ENCODE measurements around the gene GSTP1.
"Not testable (repeated sequence)": the region's sequence is repeated elsewhere in the genome, so short reads cannot be mapped to it uniquely, and the experiment has no call there.

Gene GSTP1

DNA sequence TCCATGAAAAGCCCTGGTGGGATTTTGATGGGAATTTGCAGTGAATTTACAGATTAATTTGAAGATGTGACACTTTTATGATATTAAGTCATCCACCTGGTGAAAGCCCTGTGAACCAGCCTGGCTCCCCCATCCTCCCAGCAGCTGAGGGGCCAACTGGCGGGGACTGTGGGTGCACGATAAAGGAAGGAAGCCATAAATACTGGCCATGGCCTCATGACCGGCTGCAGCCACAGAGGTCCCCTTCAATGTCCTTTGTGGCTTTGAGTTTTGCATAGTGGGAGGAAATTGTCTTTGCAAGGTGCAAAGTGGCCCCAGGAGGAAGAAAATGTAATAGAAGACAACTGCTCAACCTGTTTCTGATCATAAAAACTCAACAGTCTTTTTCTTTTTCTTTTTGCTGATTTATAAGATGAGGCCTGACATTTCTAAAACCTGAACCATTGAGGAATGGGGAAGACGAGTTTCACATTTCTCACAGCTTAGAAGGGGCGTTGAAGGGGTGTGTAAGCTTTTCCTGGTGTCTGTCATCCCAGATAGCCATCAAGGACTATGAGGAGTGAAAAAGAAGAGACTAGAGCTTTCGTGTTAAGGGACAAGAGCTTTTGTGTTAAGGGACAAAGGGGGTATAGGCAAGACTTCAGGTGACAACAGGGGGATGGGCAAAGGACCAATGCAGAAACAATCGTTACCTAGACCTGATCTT lies 16.9 kb downstream of the GSTP1 start:
- no peak for DNase-seq

GRCh38 chr11:67601098-67601497 lies 17.5 kb downstream of the GSTP1 start:
- no peak for DNase-seq

DNA sequence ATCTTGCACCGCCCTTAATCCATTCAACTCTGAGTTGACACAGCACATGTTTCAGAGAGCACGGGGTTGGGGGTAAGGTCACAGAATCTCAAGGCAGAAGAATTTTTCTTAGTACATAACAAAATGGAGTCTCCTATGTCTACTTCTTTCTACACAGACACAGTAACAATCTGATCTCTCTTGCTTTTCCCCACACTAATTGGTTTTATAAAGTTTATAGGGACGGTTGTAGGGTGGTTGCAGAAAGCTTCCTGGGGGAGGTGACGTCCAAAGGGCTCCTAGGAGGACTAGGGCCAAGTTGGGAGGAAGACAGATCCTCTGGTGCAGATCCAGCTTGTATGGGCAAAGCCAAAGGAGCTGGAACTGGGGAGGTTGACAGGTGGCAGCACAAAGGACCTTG lies 20.5 kb downstream of the GSTP1 start:
- not testable (repeated sequence) for DNase-seq

GRCh38 chr11:67604815-67605214 lies 21.2 kb downstream of the GSTP1 start:
- no peak for DNase-seq

DNA sequence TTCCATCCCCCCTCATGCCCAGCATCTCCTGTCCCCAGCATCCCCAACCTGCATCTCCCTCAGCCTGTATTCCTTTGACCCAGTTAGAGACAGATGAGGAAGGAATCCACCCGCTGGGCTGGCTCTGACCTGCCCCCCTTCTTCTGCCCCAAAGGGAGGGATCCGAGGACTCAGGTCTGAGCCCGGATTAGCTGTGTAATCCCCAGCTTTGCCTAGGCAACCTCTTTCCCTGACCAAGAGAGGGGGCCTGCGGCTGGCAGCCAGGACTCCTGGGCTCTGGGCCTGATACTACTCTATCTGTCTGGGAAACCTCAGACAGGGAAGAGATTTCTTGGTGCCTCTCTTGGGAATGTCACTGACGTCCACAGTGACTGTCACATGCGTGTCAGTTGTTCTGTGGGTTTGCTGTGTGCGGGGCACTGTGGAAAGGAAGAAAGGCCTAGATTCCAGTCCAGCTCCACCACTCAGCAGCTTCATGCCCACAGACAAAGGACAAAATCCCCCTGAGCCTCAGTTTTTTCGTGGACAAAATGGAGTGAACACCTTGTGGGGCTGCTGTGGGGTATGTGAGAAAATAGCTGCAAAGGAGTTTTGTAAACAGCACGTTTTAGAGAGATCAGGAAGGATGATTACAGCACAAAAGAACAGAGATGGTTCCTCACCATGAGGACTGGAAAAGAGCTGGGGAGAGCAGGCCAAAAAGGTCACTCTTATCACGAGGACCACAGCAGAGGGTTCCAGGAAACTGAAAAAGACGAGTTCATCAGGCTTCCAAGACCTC lies 21.8 kb downstream of the GSTP1 start:
- no peak for DNase-seq

GRCh38 chr11:67606093-67606491 lies 22.5 kb downstream of the GSTP1 start:
- DNase-seq = no peak

DNA sequence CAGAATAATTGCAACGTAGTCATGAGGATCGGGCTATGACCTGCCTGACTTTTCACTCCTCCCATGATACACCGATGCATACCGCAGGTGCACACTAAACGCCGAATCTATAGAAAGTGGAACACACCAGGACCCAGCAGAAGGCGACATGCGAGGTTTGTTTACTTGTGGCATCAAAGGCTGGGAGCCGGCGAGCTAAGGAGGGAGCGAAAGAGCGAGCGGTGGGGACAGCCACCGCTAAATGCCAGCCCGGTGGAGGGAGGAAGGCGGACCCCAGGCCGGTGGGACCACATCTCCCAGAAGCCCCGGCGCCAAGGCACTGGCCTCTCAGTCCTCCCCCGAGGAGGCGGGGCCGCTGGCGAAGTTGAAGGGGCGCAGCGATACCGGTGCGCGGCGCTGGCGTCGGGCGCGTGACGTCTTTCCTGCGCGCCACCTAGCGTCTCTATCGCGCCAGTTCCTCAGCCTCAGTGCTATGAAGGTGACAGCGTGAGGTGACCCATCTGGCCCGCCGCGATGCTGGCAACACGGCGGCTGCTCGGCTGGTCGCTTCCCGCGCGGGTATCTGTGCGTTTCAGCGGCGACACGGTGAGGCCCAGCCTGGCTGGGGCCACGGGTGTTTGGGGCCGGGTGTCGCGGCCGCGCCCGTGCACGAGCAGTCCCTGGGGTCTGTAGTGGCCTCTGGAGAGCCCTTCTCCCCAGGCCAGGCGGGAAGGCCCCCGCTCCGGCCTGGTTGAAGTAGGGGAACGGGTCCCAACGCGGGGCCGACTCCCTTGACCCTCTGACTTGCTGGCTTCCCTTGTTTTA lies 23.1 kb downstream of the GSTP1 start, which contains the start of gene NDUFV1:
NDUFV1 (plus strand) TSS at position 445 of the 804 bp plus-strand sequence; CDS start at position 514, 69 bp downstream.
- DNase-seq = peak; percentile 57

GRCh38 chr11:67607507-67607906 lies 23.9 kb downstream of the GSTP1 start:
- no peak for DNase-seq

DNA sequence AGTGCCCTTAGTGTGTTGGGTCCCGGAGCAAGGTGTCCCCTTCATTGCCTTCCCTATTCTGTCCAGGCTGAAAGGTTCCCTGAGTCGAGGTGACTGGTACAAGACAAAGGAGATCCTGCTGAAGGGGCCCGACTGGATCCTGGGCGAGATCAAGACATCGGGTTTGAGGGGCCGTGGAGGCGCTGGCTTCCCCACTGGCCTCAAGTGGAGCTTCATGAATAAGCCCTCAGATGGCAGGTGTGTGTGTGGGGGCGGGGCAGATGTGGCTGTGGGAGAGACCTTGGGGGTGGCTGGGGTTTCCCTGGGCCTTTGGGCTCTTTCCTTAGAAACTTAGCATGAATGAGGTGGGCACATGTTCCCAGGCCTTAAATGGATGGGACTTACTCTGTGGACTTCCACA lies 24.9 kb downstream of the GSTP1 start:
- no peak for DNase-seq

DNA sequence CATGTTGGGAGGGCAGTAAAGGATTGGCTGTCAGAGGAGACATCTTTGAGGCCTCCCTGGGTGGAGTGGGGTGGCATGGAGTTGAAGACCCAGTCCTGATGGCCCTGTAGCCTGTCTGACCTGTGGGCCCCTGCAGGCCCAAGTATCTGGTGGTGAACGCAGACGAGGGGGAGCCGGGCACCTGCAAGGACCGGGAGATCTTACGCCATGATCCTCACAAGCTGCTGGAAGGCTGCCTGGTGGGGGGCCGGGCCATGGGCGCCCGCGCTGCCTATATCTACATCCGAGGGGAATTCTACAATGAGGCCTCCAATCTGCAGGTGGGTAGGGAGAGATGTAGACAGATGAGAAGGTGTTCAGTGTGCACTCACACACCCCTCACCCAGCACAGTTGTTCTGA lies 25.7 kb downstream of the GSTP1 start:
- DNase-seq = no peak

DNA sequence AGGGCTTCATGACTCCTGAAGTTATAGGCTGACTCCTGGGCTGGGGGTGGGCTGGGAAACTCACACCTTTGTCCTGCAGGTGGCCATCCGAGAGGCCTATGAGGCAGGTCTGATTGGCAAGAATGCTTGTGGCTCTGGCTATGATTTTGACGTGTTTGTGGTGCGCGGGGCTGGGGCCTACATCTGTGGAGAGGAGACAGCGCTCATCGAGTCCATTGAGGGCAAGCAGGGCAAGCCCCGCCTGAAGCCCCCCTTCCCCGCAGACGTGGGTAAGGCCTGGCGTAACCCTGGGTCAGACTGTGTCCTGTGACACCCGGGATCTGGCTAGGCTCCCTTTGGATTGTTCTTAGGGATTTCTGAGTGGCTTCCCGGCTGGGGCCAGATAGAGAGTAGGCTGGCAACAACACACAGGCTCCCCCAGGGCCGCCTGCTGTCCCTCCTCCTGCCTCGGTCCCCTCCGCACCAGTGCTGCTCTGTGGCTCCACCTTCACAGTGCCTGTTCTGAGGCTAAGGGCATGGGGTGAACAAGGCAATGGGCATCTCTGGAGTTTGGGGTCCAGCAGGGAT lies 26.8 kb downstream of the GSTP1 start:
- DNase-seq = no peak

DNA sequence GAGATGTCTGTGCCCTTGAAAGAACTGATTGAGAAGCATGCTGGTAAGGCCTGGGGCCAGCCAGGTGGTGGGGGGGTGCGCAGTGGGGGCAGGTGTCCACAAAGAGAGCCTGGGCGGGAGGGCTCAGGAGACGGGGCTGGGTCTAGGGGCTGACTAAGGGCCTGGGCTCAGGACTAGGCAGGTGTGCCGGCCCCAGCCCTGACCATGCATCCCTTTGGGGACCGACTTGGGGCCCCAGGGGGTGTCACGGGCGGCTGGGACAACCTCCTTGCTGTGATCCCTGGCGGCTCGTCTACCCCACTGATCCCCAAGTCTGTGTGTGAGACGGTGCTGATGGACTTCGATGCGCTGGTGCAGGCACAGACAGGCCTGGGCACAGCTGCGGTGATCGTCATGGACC lies 27.6 kb downstream of the GSTP1 start:
- DNase-seq = no peak

GRCh38 chr11:67611704-67612587 lies 28.3 kb downstream of the GSTP1 start:
- no peak for DNase-seq

- DNase-seq = no peak
Observed at GRCh38 chr11:67612751-67613150, 29.1 kb downstream of the GSTP1 start.

GRCh38 chr11:67613313-67613959 lies 29.8 kb downstream of the GSTP1 start:
- DNase-seq = no peak

DNA sequence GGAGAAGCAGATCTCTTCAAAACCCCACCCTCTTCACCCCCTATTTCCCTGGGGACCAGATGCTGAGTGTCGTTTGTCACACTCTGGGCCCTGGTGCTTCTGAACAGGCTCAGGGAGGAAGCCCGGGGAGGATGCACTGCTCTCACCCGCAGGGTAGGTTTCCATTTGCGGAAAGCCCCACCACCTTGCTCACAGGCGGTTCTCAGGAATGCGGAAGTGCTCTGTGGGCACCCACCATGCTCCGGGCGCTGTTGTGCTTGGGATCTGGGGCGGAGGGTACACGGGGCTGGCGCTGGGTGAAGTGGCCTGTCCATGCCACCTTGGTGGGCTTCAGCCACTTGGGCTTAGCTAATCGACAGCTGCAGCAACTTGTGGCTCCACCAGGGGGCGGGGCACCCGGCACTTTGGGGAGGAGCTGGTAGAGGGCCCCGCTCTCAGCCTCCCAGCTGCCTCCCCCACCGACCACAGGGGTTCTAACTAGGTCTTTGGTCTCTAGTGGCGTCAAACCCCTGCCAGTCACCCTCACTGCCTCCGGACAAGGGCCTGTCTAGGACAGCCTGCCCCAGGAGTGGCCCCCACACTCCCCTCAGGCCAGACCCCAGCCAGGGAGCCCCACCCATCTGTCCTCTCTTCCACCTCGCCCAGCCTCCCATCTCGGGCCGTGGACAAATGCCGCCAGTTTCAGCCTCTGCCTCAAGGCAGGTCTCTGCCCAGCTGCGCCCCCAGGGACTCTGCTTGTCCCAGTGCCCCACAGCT lies 30.5 kb downstream of the GSTP1 start:
- DNase-seq = no peak

GRCh38 chr11:67614730-67615714 lies 31.4 kb downstream of the GSTP1 start:
- no peak for DNase-seq

GRCh38 chr11:67615728-67616430 lies 32.3 kb downstream of the GSTP1 start:
- DNase-seq = no peak
